Gastroesophageal sphincter (tissue), 4 donors: ENCODE results near the gene TAF8. TPM values are rescaled to one million over a fixed set of nuclear protein-coding genes. Genes with fewer than 3 reads are reported as not detected.

Source experiments
- ATAC-seq: fragments of 150-250 bp; one replicate; pipeline ENCODE4 v1.9.1; 2016; ENCODE audit warnings: mild to moderate bottlenecking, moderate library complexity
- H3K27ac ChIP-seq, 4 donors: fragments of 200-600 bp; sonication (generic) in 3 of 4; 1 replicate in 3 of 4; 2 replicates in 1 of 4; pipeline ENCODE4 v1.5.1; 2016 to 2019
- H3K27me3 ChIP-seq: fragments of 200-600 bp; sonication (generic); one replicate; pipeline ENCODE4 v1.5.1; 2019
- H3K36me3 ChIP-seq, 2 donors: fragments of 200-600 bp; sonication (generic); one replicate each; pipeline ENCODE4 v1.5.1; 2019; ENCODE audit warnings: control low read depth in 1 of 2
- H3K4me1 ChIP-seq, 3 donors: fragments of 200-600 bp; sonication (generic); 1 replicate in 2 of 3; 2 replicates in 1 of 3; pipeline ENCODE4 v1.5.1; 2016 to 2019; ENCODE audit warnings: control low read depth in 2 of 3
- H3K4me3 ChIP-seq, 2 donors: fragments of 200-600 bp; sonication (generic); one replicate each; pipeline ENCODE4 v1.5.1; 2019; ENCODE audit warnings: mild to moderate bottlenecking in 1 of 2, moderate library complexity in 1 of 2
- H3K9me3 ChIP-seq, 3 donors: fragments of 200-600 bp; sonication (generic); one replicate each; pipeline ENCODE4 v1.5.1; 2017 to 2019; ENCODE audit warnings: control low read depth in 2 of 3
- CTCF ChIP-seq, 4 experiments: fragments of 200-600 bp in 2 of 4; fragments of 450-650 bp in 2 of 4; sonication (generic) in 1 of 4; IDR thresholded peaks; one replicate each; pipeline ENCODE4 v1.5.1; 2017 to 2019; ENCODE audit warnings: antibody characterized with exemption in 4 of 4, mild to moderate bottlenecking in 2 of 4, moderate library complexity in 2 of 4
- EP300 ChIP-seq: sonication (generic); formaldehyde crosslinking; IDR thresholded peaks from one replicate; pipeline ENCODE4 v1.6.1; 2017; ENCODE audit warnings: antibody characterized with exemption, mild to moderate bottlenecking
- POLR2A ChIP-seq, 2 donors: fragments of 450-650 bp; IDR thresholded peaks; one replicate each; pipeline ENCODE4 v1.6.1; 2017; ENCODE audit warnings: antibody characterized with exemption in 2 of 2, mild to moderate bottlenecking in 2 of 2, moderate library complexity in 1 of 2
- POLR2AphosphoS5 ChIP-seq: sonication (generic); formaldehyde crosslinking; IDR thresholded peaks from one replicate; pipeline ENCODE4 v1.6.1; 2017; ENCODE audit warnings: antibody characterized with exemption
- WGBS, 2 donors: methylation state at CpG; one replicate each; pipeline ENCODE4 v1.1.5; 2018; ENCODE audit warnings: low coverage in 1 of 2; 5-methylcytosine and 5-hydroxymethylcytosine counted together
- total RNA-seq, 4 donors: library from RNA; depleted of rRNA; stranded (reverse); fragments of >200 nt; gene quantifications; one replicate each; pipeline ENCODE4 v1.1.0, GENCODE V29; 2016

Gene TAF8
- total RNA-seq, 4 donors from 2014 or later = 16.8 to 33.6 (median 24.2) TPM

DNA sequence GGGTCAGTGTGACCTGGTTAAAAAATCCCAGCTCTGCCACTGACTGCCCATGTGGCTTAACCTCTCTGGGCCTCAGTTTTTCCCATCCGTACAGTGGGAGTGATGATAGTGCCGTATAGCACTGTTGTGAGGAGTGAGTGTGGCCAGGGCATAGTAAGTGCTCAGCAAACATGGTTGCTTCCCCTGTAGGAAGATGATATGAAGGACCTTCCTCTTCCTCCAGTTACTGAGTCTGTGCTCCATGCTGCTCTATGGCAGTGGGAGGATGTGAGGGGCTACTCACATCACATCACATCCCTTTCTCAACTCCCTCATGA is 79.0 kb downstream of the TAF8 start:
- 100% methylated on average over 1 of the region's 2 CpGs; no CpG with 5 or more reads in 1 of the 2 donors for WGBS, 2 donors
- Histone ChIP-seq H3K4me1 (no peaks in the 10 kb centered on the region), H3K36me3 (no peaks in the 10 kb centered on the region), H3K27ac (no peak overlapping the region), H3K4me3 (no peak overlapping the region), H3K9me3 (no peaks in the 10 kb centered on the region), H3K27me3 (no peaks in the 10 kb centered on the region)
- ATAC-seq = no peak
- TF ChIP-seq EP300 = no peak
- no peak for TF ChIP-seq CTCF (IDR thresholded peaks at IDR 0.05)
- TF ChIP-seq POLR2AphosphoS5 = no peak
- no peak for TF ChIP-seq POLR2A (IDR thresholded peaks at IDR 0.05)

GRCh38 chr6:42131531-42131930 is 81.2 kb downstream of the TAF8 start:
- Histone ChIP-seq H3K27ac (no peak overlapping the region), H3K27me3 (no peaks in the 10 kb centered on the region), H3K4me3 (no peak overlapping the region), H3K36me3 (no peaks in the 10 kb centered on the region), H3K9me3 (no peaks in the 10 kb centered on the region), H3K4me1 (no peaks in the 10 kb centered on the region)
- no peak for ATAC-seq
- TF ChIP-seq EP300 = no peak
- TF ChIP-seq POLR2AphosphoS5 = no peak
- no peak for TF ChIP-seq POLR2A (IDR thresholded peaks at IDR 0.05)
- no peak for TF ChIP-seq CTCF (IDR thresholded peaks at IDR 0.05)
- WGBS, 2 donors = 60 to 93% methylated on average over 1 to 3 of the region's 11 CpGs

DNA sequence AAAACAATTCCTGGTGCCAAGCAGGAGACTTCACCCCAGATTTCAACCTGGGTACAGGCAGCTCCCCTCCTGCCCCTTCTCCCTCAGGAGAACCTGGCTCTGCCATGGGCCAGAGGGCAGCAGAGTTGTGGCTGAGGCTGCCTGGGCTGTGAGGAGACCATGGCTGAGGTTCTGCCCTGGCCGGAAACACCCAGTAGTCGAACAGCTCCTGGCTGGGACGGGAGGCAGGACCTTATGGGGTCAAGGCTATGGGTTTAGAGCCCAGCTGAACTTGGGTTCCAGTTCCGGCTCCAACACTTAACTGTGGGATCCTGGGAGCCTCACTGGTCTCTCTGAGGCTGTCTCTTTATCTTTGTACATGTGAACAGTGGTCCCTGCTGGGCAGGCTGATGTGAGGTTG is 83.6 kb downstream of the TAF8 start:
- no CpG with 5 or more reads among the region's 4 CpGs for WGBS, 2 donors
- H3K27me3 ChIP-seq = no peaks in the 10 kb centered on the region
- no peak for ATAC-seq
- no peaks in the 10 kb centered on the region for H3K36me3 ChIP-seq
- no peaks in the 10 kb centered on the region for H3K4me1 ChIP-seq
- no peak overlapping the region for H3K27ac ChIP-seq
- no peak for TF ChIP-seq POLR2A (IDR thresholded peaks at IDR 0.05)
- no peak for TF ChIP-seq EP300
- TF ChIP-seq CTCF (IDR thresholded peaks at IDR 0.05) = no peak
- no peak for TF ChIP-seq POLR2AphosphoS5
- no peak overlapping the region for H3K4me3 ChIP-seq
- H3K9me3 ChIP-seq = no peaks in the 10 kb centered on the region

DNA sequence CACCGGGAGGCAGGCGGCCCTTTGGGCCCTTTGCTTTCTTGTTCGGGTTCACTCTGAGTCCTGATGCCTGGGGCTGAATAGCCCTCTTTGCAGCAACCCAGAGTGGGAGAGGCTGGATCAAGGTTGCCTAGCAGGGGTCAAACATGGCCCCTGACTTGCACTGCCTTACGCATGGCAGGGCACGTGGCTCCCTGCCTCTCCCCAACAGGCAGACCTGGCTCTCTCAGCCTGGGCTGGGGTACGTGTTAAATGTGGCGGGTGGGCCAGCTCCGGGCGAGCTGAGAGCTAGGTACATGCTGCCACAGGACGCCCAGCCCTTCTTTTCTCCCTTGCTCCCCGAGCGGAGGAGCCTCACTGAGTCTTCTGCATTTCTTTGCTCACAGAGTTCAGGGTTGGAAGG is 84.8 kb downstream of the TAF8 start:
- ATAC-seq = no peak

DNA sequence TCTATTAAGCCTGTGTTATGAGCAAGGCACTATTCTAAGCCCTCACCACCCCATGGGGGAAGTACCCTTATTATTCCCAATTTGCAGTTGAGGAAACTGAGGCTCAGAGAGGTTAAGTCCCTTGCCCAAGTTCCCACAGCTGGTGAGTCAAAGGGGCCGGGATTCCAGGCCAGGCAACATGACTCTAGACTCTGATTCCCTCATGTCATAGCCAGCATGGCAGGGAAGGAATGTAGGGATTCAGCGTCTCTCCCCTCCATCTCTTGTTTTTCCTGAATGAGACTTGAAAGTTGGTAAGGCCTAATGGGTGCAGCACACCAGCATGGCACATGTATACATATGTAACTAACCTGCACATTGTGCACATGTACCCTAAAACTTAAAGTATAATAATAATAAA is 85.4 kb downstream of the TAF8 start:
- Histone ChIP-seq H3K4me1 (no peaks in the 10 kb centered on the region), H3K4me3 (no peak overlapping the region), H3K36me3 (no peaks in the 10 kb centered on the region), H3K27ac (no peak overlapping the region), H3K27me3 (peaks cover under 1% of the 10 kb centered on the region), H3K9me3 (no peaks in the 10 kb centered on the region)
- TF ChIP-seq POLR2A (IDR thresholded peaks at IDR 0.05) (no peak), POLR2AphosphoS5 (no peak), CTCF (IDR thresholded peaks at IDR 0.05) (no peak), EP300 (no peak)
- ATAC-seq = no peak
- WGBS, 2 donors = 83% methylated on average over 2 of the region's 2 CpGs; no CpG with 5 or more reads in 1 of the 2 donors

More for the DNA sequence above, 84.8 kb downstream of the TAF8 start:
- TF ChIP-seq POLR2A (IDR thresholded peaks at IDR 0.05) (no peak), POLR2AphosphoS5 (no peak), EP300 (no peak), CTCF (IDR thresholded peaks at IDR 0.05) (no peak)
- Histone ChIP-seq H3K36me3 (no peaks in the 10 kb centered on the region), H3K4me3 (no peak overlapping the region), H3K4me1 (no peaks in the 10 kb centered on the region), H3K9me3 (no peaks in the 10 kb centered on the region), H3K27ac (no peak overlapping the region), H3K27me3 (no peaks in the 10 kb centered on the region)
- 96 to 100% methylated on average over 2 to 3 of the region's 12 CpGs for WGBS, 2 donors
